ENCODE measurements around the gene NUCKS1. TPM values are rescaled to one million over a fixed set of nuclear protein-coding genes. Genes with fewer than 3 reads are reported as not detected.

NUCKS1 gene
- total RNA-seq, 2 donors from 2014 or later = 157 to 168 TPM

DNA sequence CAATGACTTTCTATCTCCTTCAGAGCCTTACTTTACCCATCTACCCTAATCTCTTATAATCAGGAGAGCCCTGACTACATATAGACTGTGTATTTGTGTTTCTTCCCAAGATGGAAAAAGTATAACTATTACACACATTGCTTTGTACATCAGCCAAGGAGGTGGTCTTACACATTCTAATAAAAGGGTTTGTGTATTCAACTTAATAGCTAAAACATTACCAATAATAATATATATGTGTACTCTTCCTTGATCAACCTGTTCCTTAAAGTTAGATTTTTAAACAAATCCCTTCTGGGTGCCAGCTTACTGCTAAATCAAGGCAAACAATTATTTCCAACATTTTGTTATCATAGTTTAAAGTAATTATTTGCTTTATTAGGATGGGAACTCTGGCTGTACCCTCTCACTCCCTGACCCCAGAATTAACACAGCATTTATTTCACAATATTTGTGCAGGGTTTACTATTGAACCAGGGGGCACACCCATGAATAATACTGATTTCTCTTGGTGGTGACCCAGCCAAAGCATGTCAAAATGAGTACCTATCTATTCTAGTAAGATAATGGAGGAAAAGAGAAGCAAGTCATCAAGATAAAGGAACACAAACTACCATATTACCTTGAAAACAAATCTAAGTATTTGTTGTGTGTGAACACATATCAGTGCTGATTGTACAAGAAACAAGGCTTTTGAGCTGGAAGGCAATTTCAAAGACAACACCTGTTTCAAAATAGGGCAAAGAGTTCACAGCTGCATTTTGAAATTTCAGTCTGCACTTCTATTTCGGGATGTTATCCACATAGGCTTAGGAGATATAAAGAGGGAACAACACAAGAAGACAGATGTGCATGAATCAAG is 39.5 kb downstream of the NUCKS1 start:
- no peak for DNase-seq (ENCODE audit: low spot score)
- intact Hi-C loops (cut with DNase I) = loop anchor here (2.0 to 5.0 kb wide), 2 partner anchors 52 to 113 kb away; no protein-coding TSS in a partner anchor

DNA sequence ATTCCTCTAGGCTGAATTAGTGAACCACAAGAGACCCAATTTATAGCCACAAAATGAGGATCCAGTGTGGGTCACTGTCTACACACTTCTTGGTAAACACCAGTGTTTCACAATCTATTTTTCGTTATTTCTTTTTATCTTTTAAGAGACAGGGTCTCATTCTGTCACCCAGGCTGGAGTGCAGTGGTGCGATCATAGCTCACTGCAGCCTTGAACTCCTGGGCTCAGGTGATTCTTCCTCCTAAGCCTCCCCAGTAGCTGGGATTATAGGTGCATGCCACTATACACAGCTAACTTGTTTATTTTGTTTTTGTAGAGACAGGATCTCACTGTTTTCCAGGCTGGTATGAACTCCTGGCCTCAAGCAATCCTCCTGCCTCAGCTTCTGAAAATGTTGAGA is 40.3 kb downstream of the NUCKS1 start:
- no peak for DNase-seq (ENCODE audit: low spot score)
- intact Hi-C loops (cut with DNase I) = loop anchor here (2.0 to 5.0 kb wide), 2 partner anchors 51 to 112 kb away; no protein-coding TSS in a partner anchor

DNA sequence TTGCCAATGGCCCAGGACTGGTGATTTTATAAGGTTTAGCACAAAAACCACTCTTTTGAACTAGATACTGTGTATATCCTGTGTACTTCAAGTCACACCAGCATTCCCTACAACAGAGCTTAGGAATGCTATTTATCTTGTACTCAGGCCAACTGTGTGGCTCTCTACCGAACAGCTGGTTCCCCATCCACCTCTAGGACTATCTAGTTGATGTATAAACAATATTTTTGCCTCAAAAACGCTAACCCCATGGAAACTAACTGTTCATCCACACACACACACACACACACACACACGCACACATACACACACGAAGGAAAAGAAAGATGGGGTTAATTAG is 41.0 kb downstream of the NUCKS1 start:
- intact Hi-C loops (cut with DNase I) = no loop called here

DNA sequence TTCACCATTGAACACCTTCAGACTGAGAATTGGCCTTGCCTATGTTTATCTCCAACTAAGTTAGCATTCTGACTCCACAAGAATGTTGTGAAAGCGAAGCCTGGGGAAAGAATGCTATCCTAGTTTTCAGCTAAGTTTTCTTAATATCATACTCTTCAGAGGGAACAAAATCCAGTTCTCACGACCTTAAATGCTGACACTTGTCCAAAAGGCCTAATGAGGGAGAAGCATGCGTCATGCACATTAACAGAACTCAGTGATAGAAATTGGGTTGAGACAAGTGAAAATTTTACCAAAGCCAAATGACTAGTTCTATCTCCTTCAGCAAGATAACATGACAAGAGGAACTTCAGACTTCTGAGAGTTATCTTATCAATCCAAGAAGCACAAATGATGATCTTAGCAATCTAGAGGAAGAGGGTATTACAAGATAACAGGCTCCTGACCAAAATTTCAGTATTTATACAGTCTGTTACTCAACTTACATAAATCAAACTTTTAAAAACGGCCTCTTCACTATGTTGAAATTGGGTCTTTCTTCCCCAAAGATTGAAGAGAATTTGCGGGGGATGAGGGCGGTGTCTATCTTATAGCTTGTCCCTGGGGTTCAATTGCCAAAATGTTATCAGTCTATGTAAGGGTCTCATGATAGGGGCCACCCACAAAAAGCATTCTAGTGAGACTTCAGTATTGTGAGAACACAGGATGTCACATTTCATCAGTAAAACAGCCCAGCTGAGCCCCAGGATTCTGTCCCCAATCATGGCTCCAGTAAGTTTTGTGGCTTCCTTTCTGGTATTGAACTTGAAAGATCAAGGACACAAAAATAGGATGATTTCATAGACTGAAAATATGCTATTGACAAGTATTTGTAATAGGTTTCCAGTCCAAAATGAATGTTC is 43.1 kb downstream of the NUCKS1 start:
- no peak for DNase-seq (ENCODE audit: low spot score)
- intact Hi-C loops (cut with DNase I) = no loop called here

More for the DNA sequence above, 41.0 kb downstream of the NUCKS1 start:
- no peak for DNase-seq (ENCODE audit: low spot score)

DNA sequence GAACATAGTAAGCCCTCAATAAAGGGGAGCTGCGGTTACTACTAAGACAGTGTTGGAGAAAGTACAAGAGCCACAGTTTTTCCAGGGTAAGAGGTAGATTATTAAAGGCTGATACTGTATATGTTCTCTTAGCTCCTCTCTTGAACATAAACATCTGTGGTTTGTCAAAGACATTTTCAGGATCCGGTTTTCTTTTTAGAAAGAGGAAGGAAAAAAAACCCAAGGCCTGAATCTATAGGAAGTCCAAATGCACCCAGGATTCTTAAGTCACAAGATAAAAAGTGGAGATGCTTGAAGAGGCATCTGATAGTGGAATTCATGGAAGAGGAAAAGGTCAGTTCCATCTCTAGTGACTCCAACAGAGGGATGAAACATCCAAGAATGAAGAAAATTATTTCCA is 45.1 kb downstream of the NUCKS1 start:
- DNase-seq (ENCODE audit: low spot score) = no peak
- intact Hi-C loops (cut with DNase I) = loop anchor here in 1 of 2 donors (5.0 kb wide), 1 partner anchor 43 kb away; no protein-coding TSS in a partner anchor

DNA sequence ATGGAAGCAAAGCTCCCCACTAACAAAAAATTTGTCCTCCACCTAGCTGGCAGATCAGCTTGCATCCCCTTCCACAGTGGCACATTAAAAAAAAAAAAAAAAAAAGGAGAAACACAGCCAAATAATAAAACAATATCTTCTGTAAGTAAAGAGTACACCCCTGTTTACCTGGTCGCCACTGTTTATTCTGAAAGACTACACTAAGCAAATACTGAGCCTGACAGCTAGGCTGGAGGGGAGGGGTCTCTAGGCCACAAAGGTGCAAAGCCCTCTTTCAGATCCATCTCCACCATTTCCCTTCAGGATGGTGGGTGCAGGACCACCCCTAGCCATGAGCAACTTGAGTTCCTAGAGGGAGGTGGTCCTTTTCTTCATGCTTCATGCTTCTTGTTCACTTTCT is 46.9 kb downstream of the NUCKS1 start:
- intact Hi-C loops (cut with DNase I) = loop anchor here in 1 of 2 donors (5.0 kb wide), 1 partner anchor 41 kb away; no protein-coding TSS in a partner anchor
- DNase-seq (ENCODE audit: low spot score) = no peak

DNA sequence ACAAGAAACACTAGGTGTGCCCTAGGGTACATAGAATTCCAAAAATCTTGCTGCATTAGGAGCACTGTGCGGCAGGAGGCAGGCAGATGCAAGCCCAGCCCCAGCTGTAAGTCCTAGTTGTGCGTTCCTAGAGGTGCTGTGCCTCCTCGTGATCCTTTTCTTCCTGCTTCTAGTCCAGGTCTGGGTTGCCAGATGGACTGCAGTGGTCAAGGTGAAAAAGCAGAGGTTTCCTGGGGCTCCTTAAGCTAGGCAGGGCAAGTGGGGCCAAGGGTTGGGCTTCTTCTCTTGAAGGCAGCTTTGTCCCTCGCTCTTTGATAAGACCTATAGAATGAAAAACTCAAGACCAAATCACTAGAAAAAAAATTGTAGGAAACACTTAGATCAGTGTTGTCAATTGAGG is 48.1 kb downstream of the NUCKS1 start:
- no peak for DNase-seq (ENCODE audit: low spot score)

DNA sequence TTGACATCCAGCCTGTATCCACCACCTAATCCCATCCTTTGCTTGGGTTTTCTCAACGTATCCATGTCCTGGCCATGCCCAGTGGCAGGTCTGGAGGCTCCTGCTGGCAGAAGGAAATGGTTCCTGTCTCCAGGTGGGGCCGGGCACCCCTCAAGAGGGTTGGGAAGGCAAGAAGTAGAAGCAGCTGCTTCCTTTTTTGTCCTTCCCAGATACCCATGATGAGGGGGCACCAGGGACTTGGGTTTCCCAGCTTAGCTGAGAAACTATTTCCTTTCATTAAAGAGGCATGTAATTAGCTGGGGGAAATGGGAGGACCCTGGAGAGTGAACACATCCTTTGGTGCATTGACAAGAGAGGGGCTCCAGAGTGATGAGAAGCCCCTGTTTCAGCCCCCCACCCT is 48.6 kb downstream of the NUCKS1 start:
- intact Hi-C loops (cut with DNase I) = loop anchor here in 1 of 2 donors (5.0 kb wide), 1 partner anchor 39 kb away; no protein-coding TSS in a partner anchor
- no peak for DNase-seq (ENCODE audit: low spot score)

More for the DNA sequence above, 48.1 kb downstream of the NUCKS1 start:
- intact Hi-C loops (cut with DNase I) = loop anchor here in 1 of 2 donors (5.0 kb wide), 1 partner anchor 40 kb away; no protein-coding TSS in a partner anchor

DNA sequence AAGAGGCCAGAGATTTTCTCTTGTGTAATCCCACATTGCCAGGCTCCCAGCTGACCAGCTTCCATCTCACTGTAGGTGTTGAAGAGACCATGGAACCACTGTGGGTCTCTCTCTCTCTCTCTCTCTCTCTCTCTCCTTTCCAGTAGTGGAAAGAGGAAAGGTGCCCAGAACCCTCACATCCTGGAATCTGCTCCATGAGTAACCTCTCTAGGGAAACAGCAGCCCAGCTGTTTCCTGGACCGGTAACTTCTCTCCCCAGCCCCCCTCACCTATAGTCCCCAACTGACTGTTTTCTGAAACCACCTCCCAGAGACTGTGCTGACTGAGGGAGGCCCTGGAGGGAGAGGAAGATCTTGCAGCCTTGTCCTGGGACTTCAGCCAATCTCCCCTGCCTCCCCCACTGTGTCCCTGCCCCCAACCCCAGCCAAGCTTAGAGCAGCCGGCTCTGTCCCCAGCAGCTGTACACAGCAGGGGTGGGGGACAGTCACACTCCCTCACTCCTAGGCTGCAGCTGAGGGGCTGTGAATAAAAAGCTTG is 49.0 kb downstream of the NUCKS1 start:
- intact Hi-C loops (cut with DNase I) = loop anchor here in 1 of 2 donors (5.0 kb wide), 1 partner anchor 39 kb away; no protein-coding TSS in a partner anchor
- DNase-seq (ENCODE audit: low spot score) = no peak

DNA sequence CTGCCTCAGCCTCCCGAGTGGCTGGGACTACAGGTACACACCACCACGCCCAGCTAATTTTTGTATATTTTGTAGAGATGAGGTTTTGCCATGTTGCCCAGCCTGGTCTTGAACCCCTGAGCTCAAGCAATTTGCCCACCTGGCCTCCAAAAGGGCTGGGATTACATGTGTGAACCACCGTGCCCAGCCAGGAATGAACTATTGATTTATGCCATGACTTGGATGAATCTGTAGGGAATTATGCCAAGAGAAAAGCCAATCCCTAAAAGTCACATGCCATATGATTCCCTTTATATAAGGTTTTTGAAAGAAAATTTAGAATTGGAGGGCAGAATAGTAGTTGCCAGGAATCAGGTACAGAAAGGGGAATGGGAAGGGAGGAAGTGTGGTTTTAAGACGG is 50.6 kb downstream of the NUCKS1 start:
- intact Hi-C loops (cut with DNase I) = no loop called here
- no peak for DNase-seq (ENCODE audit: low spot score)

DNA sequence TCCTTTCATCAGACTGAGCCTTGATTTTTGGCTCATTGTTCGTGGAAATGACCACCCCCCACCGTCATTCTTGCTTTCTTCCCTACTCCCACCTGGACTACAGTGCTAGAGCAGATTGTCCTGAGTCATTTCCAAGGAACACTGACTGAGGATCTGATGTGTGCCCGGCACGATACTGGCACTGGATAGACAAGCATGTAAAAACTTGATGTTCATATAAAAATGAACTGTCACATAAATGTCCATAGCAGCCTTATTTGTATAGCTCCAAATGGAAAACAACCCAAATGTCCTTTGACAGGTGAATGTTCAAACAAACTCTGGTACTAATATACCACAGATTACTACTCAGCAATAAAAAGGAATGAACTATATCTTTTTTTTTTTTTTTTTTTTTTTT is 51.1 kb downstream of the NUCKS1 start:
- no peak for DNase-seq (ENCODE audit: low spot score)
- intact Hi-C loops (cut with DNase I) = no loop called here

DNA sequence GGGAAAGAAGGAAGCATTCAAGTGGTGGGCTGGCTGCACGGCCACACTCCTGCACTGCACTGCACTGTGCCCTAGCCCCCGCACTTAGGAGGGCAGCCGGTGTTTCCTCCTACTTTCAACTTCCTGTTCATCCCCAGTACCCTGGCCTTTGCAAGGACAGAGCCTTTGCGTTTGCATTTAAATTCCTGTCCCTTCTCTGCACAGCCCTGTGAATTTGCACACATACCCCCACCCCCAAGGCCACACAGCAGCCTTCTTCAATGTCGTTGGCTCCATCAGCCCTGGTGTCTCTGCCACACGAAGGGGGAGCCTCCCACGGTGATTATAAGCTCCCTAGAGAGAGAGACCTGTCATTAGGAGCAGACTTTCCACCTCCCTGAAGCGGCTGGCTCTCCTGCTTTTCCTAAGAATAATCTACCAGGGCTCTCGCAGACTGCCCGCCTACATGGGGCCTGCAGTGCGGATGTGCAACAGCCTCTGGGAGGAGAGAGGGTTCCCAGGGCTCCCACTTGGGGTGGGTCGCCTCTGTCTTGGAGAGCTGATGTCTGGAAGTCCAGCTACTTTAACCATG is 56.5 kb downstream of the NUCKS1 start:
- DNase-seq (ENCODE audit: low spot score) = no peak
- intact Hi-C loops (cut with DNase I) = no loop called here

DNA sequence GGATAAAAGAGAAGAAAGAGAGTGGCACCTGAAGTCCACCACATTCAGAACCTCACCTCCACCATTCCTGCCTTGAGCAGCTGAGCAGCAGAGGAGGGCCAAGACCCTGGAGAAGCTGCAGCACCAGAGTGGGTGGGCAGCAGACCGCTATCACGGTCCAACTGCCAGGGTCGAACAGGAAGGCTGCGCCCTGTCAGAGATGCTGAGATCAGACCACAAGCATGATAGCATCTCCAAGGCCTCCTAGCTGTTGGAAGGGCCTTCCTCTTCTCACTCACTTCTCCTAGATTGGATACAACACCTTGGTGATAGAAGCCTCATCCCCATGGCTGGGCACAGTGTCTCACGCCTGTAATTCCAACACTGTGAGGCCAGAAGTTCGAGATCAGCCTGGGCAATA is 57.6 kb downstream of the NUCKS1 start:
- intact Hi-C loops (cut with DNase I) = no loop called here
- DNase-seq (ENCODE audit: low spot score) = no peak

DNA sequence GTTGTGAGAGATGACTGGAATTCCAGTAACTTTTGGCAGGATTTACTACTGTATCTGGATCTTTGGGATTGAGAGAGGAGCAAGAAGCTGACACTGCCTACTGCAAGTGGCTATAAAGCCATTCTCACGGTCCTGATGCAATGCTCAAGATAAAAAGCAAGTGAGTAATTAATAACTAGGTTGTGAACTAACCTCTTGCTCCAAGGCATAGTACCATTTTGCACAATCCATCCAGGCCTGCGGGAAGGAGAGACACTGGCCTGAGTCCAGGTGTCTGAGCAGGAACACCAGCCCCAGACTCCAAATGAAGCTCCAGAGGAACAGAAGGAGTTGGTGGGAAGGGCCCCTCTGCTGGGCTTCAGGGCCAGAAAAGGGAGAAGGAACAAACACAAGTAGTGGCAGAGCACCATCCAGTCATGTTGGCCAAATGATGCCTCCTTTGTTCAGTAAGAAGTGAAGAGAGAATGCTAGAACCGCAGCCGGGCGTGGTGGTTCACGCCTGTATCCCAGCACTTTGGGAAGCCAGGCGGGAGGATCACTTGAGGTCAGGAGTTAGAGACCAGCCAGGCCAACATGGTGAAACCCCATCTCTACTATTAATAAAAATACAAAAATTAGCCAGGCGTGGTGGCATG is 59.7 kb downstream of the NUCKS1 start:
- peak; percentile 36 for DNase-seq (ENCODE audit: low spot score)
- intact Hi-C loops (cut with DNase I) = no loop called here

DNA sequence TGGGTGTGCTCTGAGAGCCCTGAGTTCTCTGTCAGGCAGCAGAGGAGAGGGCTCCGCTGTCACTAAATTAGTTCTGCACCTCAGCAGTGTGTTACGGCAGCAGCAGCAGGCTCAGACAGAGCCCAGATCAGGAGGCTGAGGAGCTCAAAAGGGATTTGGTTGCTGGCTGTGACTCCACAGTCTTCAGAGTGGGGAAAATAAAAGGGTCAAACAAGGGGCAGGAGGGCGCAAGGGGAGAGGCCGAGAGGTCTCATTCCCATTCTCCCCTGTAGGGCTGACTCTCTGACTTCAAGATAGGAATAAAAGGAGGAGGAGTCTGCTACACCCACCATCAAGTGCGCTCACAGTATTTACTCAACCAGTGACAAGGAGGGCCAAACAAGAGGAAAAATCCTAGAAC is 60.5 kb downstream of the NUCKS1 start:
- intact Hi-C loops (cut with DNase I) = no loop called here
- peak; percentile 26 for DNase-seq (ENCODE audit: low spot score)

DNA sequence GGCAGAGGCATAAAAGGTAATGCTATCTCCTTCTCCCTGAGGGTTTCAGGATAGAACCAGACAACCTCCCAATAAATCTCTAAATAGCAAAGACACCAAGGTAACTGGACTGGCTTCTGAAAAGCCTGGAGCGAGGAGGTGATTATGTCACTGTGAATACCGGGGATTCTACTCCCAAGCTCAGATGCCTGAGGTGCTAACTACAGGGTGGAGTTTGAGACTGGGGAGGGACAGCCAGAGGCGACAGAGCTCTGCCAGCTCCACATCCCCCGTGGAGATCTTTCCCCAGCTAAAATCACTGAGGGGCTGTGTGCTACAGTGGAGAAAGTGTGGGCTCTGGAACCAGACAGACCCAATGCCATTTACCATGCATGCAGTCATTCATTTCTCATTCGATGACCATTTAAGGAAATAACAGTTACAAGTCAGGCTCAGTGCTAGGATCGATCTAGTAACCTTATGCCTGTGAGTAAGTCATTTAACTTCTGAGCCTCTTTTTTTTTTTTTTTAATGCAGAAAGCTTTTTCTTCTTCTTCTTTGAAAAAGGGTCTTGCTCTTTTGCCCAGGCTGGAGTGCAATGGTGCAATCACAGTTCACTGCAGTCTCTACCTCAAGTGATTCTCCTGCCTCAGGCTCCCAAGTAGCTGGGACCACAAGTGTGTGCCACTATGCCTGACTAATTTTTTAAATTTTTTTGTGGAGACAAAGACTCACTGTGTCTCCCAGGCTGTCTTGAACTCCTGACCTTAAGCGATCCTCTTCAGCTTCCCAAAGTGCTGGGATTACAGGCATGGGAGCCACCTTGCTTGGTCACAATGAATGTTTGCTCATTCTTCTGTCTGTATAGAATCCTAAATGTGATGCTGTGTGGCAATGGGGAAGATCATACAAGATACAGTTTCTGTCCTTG is 61.6 kb downstream of the NUCKS1 start:
- intact Hi-C loops (cut with DNase I) = no loop called here

DNA sequence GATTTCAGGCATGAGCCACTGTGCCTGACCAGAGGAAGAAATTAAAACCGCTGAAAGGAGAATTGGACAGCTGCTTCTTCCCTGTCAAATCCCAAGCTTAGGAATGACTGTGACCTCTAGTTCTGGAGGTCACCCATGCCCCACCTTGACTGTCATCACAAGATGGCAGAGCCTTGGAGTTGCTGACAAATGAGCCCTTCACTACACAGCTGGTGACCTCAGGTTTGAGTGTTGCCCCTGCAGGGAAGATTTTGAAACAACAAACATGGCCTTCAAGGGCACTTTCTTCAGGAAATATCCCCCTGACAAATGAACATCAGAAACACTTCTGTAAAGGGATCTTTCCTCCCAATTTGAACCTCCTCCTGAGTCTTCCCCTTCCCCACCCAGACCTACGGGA is 62.7 kb downstream of the NUCKS1 start:
- intact Hi-C loops (cut with DNase I) = no loop called here
- DNase-seq (ENCODE audit: low spot score) = peak; percentile 9

More for the DNA sequence above, 61.6 kb downstream of the NUCKS1 start:
- peak; percentile 10 for DNase-seq (ENCODE audit: low spot score)

DNA sequence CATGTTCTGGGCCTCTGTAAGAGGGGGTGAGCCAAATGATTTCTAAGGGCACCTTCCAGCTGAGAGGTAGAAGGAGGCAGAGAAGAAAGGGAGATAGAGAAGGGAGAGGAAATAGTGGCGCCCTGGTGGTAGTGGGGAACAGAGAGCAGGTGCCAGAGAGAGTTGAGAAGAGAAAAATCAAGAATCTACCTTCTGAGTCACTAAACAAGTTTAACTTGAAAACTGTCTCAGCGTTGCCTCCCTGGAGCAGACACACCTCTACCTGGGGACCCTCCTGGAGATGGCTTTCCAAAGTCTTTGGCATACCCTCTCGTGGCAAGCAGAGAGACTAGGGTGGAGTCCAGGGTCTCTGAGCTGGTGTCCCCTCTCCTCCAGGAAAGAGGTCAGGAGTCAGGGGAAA is 68.6 kb downstream of the NUCKS1 start:
- intact Hi-C loops (cut with DNase I) = no loop called here
- DNase-seq (ENCODE audit: low spot score) = no peak

Measured in posterior vena cava (tissue), 2 donors.